GM19397 (cell line): ENCODE results near the gene USP40.
A peak's percentile ranks its signal among the peaks of the same experiment; 100 is the strongest.
"Not testable (repeated sequence)": the region's sequence is repeated elsewhere in the genome, so short reads cannot be mapped to it uniquely, and the experiment has no call there.

Experiments used
- ATAC-seq: cut with Tn5 transposase; IDR thresholded peaks from one replicate; pipeline ENCODE4 v1.9.1; 2021; ENCODE audit warnings: mild to moderate bottlenecking, moderate library complexity; ENCODE audit not compliant: unreplicated experiment

Gene USP40, protein sequence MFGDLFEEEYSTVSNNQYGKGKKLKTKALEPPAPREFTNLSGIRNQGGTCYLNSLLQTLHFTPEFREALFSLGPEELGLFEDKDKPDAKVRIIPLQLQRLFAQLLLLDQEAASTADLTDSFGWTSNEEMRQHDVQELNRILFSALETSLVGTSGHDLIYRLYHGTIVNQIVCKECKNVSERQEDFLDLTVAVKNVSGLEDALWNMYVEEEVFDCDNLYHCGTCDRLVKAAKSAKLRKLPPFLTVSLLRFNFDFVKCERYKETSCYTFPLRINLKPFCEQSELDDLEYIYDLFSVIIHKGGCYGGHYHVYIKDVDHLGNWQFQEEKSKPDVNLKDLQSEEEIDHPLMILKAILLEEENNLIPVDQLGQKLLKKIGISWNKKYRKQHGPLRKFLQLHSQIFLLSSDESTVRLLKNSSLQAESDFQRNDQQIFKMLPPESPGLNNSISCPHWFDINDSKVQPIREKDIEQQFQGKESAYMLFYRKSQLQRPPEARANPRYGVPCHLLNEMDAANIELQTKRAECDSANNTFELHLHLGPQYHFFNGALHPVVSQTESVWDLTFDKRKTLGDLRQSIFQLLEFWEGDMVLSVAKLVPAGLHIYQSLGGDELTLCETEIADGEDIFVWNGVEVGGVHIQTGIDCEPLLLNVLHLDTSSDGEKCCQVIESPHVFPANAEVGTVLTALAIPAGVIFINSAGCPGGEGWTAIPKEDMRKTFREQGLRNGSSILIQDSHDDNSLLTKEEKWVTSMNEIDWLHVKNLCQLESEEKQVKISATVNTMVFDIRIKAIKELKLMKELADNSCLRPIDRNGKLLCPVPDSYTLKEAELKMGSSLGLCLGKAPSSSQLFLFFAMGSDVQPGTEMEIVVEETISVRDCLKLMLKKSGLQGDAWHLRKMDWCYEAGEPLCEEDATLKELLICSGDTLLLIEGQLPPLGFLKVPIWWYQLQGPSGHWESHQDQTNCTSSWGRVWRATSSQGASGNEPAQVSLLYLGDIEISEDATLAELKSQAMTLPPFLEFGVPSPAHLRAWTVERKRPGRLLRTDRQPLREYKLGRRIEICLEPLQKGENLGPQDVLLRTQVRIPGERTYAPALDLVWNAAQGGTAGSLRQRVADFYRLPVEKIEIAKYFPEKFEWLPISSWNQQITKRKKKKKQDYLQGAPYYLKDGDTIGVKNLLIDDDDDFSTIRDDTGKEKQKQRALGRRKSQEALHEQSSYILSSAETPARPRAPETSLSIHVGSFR

DNA sequence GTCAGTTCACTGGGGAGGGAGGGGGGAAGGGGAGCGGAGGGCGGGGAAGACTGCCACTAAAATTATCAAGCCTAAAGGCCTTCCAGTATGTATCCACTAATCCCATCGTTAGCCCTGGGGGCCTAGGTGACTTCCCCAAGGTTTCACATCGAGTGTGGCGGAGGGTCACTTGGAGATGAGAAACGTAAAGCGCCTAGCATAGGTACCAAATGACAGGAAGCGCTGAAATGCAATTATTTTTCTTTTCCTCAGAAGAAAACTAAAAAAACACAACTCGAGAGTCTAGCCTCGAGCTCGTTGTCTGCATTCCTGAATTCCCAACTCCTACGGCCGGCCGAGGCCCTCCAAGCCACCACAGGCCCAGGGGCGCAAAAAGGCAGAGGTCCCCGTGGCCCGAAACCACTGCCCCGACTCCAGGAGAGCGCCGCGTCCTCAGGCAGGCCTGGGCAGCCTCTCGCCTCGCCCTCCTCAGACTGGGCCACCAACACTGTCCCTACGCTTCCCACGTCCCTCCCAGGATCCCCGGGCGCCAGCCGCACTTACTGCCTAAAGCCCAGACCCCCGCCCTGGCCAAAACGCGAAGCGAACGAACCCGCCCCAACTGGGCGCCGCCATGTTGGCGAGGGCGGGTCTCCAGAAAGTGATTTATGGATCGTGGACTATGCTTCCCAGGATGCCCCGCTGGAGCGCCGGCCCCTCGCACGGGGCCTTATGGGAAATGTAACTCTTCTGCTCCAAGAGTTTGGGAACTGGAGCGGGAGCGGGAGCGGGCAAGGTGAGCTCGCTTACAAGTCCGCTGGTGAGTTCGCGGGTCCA lies at the start of gene USP40:
Gene USP40, minus strand, starts transcription at position 642 of the 816 bp plus-strand sequence. CDS start 1,228 bp downstream, outside the sequence.
- peak; percentile 72 for ATAC-seq

DNA sequence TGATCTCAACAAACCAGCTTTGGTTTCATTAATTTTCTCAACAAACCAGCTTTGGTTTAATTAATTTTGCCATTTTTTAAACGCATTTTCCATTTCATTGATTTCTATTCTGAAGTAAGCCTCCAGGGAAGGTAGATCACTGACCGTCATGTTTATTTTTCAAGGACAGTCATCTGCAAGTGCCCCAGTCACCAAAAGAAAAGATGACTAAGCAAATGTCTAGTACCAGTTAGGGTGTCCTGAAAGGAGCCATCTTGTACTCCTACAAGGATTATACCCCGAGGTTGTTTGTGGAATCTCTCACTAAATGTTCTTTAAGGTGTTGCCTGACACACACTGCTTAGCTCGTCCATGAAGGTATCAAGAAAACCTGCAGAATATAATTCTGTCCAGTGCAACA lies 44.7 kb upstream of the USP40 start:
- ATAC-seq, result no peak

DNA sequence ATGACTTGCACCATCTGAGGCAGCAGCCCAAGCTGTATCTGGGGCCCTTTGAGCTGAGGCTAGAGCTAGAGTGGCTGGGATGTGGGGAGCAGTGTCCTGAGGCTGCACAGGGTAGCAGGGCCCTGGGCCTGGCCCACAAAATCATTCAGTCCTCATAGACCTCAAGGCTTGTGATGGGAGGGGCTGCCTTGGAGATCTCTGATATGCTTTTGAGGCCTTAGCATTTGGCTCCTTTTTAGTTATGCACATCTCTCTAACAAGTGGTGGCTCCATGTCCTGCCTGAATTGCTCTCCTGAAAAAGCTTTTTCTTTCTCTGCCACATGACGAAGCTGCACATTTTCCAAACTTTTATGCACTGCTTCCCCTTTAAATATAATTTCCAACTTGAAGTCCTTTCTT lies 39.1 kb upstream of the USP40 start:
- no peak for ATAC-seq

DNA sequence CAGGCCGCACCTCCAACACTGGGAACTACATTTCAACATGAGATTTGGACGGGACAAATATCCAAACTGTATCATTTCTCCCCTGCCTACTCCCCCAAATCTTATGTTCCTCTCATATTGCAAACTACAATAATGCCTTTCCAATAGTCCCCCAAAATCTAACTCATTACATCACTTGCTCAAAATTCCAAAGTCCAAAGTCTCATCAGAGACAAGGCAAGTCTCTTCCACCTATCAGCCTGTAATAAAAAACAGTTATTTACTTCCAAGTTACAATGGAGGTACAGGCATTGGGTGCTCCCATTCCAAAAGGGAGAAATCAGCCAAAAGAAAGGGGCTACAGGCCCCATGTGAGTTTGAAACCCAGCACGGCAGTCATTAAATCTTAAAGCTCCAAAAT lies 38.2 kb upstream of the USP40 start:
- ATAC-seq, result no peak

DNA sequence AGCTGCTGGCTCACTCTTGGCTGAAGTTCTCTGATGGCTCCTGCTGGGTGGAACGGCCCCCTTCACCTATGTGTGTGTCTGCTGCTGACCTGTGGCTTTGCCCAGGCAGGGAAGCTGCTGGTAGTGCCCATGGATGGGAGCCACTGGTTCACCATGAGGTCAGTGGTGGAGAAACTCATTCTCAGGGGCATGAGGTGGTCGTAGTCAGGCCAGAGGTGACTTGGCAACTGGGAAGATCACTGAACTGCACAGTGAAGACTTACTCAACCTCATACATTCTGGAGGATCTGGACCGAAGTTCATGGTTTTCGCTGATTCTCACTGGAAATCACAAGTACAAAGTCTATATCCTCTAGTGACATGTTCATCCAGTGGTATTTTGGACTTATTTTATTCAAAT lies 36.9 kb upstream of the USP40 start:
- no peak for ATAC-seq

DNA sequence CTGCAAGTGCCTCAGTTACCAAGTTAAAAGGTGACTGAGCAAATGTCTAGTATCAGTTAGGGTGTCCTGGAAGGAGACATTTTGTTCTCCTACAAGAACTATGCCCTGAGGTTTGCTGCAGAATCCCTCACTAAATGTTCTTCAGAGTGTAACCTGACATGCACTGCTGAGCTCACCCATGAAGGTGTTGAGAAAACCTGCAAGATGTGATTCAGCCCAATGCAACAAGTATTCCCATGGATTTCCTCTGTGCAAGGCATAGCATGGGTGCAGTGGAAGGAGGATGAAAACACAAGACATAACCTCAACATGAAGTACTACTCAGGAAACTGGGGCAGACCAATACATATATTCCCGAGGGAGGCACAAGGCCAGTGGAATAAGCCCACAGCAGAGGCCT lies 35.5 kb upstream of the USP40 start:
- ATAC-seq, result no peak

DNA sequence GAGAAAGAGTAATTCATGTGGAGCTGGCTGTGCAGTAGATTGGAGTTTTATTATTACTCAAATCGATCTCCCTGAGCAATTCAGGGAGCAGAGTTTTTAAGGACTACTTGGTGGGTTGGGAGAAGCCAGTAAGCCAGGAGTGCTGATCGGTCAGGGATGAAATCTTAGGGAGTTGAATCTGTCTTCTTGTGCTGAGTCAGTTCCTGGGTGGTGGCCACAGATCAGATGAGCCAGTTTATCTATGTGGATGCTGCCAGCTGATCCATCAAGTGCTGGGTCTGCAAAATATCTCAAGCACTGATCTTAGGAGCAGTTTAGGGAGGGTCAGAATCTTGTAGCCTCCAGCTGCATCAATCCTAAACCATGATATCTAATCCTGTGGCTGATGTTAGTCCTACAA lies 33.8 kb upstream of the USP40 start:
- no peak for ATAC-seq

DNA sequence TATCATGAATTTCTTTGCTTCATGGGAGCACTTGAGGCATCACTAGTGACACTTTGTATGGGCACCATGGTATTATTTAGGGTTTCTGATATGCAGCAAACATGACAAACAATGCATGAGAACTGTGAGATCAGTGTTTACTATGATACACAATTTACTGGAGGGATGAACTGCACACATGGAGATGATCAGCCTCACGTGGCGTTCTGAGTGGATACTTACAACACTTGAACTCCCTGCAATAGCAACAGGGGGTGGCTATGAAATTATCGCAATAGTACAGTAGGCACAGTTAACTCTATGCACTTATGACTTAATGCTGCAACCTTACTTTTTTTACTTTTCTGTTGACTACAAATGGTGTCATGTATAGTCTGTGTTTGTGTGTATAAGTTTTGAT lies 32.4 kb upstream of the USP40 start:
- no peak for ATAC-seq

DNA sequence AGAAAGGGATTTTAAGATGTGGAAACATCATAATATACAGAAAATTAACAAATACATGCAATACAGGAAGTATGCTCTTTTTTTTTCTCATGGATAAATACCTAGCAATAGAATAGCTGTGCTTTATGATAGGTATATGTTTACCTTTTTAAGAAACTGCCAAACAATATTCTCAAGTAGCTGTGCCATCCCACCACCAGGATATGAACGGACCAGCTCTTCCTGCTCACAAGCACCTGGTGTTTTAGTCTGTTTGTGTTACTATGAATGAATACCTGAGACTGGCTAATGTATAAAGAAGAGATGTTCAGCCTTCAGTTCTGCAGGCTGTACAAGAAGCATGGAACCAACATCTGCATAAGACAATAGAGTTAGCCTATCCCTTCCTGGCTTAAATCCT lies 30.9 kb upstream of the USP40 start:
- no peak for ATAC-seq

DNA sequence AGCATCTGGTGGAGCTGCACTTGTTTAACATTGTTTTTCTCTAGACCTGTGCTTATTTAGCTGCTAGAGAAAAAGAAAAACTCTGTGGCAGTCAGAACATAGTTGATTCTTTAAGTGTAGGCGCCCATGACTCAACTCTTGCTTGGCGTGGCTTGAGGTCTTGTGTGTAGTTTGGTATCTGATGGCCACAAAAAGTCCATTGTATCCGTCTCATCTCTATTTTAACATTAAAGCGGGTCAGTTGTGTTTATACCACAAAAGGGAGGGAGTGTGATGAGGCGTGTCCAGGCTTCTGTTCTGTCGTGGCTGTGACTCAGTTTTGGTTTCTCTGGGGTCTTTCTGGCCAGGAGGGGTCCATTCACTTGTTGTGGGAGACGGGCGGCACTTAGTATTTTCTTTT lies 26.6 kb upstream of the USP40 start:
- no peak for ATAC-seq

DNA sequence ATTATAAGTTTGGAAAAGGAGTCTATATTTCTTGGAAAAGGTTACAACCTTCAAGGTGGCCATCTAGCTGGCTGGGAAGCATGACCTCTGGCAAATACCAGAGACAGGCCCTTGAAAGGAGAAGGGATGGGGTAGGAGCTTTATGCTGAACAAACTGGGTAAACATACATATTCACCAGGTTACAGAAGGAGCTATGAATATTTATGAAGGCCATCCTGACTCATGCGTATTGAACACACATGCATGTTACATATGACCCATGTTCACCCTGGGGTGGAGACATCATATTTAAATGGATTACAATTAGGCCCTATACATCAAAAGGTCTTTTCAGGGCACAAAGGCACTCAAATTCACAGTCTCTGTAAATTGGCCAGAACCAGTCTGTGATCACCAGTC lies 26.1 kb upstream of the USP40 start:
- ATAC-seq, result not testable (repeated sequence)

DNA sequence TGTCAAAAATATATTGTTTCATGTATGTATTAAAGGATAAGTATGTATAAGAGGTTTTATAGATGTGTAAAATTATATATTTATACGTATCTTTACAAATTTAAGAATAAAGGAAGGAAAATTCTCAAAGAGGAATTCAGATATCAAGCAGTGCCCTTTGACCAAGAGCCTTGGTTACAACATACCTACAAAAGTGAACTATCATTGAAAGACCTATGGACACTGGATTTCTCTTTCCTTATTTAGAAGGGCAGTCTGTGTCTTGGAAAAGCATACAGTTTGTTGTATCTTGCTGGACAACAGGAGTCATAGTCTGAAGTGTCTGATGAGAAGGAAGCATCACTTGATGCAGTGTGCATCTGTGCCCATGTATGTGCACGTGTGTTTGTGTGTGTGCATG lies 21.8 kb upstream of the USP40 start:
- no peak for ATAC-seq

DNA sequence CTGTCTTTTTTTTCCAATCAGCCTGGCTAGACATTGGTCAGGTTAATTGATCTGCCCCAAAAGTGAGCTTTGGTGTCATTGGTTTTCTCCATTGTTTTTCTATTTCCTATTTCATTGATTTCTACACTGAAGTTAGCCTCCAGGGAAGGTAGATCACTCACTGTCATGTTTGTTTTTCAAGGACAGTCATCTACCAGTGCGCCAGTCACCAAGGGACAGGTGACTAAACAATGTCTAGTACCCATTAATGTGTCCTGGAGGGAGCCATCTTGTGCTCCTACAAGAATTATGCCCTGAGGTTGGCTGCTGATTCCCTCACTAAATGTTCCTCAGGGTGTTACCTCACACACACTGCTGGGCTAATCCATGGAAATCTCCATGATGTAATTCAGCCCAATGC lies 17.6 kb upstream of the USP40 start:
- no peak for ATAC-seq

DNA sequence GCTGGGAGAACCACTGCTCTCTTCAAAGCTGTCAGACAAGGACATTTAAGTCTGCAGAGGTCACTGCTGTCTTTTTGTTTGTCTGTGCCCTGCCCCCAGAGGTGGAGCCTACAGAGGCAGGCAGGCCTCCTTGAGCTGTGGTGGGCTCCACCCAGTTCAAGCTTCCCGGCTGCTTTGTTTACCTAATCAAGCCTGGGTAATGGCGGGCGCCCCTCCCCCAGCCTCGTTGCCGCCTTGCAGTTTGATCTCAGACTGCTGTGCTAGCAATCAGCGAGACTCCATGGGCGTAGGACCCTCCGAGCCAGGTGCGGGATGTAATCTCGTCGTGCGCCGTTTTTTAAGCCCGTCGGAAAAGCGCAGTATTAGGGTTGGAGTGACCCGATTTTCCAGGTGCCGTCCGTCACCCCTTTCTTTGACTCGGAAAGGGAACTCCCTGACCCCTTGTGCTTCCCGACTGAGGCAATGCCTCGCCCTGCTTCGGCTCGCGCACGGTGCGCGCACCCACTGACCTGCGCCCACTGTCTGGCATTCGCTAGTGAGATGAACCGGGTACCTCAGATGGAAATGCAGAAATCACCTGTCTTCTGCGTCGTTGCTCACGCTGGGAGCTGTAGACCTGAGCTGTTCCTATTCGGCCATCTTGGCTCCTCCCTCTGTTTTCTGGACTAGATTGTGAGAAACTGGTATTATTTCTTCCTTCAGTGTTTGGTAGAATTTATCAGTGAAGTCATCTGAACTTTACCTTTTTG lies 16.8 kb upstream of the USP40 start:
- not testable (repeated sequence) for ATAC-seq

DNA sequence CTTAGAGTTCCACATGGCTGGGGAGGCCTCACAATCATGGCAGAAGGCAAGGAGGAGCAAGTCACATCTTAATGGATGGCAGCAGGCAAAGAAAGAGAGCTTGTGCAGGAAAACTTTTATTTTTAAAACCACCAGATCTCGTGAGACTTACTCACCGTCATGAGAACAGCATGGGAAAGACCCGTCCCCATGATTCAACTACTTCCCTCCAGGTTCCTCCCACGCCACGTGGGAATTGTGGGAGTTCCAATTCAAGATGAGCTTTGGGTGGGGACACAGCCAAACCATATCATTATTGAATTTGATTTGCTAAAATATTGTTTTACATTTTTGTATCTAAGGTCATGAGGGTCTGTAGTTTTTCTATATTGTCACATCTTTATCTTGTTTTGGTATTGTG lies 10.8 kb upstream of the USP40 start:
- not testable (repeated sequence) for ATAC-seq

DNA sequence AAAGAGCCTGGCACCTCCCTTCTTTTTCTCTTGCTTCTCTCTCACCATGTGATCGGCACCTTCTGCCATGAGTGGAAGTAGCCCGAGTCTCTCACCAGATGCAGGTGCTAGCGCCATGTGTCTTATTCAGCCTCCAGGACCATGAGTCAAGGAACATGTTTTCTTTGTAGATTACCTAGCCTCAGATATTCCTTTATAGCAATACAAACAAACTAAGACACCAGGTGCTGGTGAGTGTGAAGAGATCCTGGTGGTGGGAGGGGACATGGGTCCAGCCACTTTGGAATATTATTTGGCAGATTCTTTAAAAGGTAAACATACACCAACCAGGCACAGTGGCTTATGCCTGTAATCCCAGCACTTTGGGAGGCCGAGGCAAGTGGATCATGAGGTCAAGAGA lies 5.9 kb upstream of the USP40 start:
- no peak for ATAC-seq

DNA sequence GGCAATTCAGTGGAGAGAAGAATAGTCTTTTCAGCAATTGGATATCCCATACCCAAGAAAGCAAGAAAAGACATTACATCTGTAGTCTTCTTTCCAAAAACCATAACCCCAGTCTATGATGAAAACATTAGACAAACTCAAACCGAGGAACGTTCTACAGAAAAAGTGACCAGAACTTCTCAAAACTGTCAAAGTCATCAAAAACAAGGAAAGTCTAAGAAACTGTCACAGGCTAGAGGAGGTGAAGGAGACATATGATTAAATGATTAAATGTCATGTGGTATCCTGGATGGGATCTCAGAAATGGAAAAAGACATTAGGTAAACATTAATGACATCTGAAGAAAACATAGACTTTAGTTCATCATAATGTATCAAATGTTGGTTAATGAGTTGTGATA lies 4.9 kb upstream of the USP40 start:
- no peak for ATAC-seq

DNA sequence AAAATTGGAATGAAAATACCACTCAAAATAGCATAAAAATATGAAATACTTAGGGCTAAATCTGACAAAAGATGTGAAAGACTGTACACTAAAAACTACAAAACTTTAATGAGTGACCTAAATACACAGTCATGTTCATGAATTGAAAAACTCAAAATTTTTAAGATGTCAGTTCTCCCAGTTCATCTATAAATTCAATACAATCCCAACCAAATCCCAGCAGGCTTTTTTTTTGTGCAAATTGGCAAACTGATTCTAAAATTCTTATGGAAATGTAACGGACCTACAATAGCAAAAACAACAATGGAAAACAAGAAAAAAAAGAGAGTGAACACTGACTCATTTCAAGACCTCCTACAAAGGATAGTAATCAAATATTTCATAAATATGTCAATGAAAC lies 4.4 kb upstream of the USP40 start:
- no peak for ATAC-seq

DNA sequence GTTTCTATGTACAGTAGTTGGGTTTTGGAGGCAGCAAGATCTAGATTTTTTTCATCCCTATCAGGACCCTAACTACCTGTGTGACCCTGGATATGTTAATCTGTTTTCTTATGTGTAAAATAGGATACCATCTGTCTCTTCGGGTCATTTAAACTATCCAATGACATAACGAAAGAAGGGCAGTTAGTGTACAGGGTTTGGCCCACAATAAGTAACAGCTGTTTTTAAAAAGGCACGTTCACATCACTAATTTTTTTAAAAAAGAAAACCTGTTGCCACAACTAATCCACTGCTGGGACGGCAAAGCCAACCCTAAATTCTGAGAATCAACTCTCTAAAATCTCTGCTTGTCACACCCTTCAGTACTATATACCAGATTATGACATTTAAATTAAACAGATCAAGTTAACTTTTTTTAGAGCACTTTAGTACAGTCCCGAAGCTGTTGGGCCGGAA lies 869 bp downstream of the USP40 start:
- ATAC-seq, result no peak
